ENCODE results near the gene ADA.
"Not testable (repeated sequence)": the region's sequence is repeated elsewhere in the genome, so short reads cannot be mapped to it uniquely, and the experiment has no call there.

The ADA gene

DNA sequence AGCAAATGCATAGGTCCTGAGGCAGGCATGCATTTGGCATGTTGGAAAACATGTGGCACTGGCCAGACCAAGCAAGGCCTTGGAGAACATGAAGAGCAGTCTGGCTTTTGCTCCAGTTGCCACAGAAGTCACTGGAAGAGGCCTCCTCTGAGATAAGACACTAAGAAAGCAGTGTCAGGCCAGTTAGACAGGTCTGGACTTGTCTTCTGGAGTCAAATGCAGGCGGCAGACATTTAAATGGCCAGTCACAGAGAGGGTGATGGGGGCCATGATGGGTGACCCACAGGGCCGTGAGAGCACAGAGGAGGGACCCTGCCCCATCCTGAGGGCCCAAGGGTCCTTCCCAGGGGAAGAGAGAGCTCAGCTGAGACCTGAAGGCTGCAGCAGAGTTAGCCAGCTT is 26.7 kb upstream of the ADA start:
- Histone ChIP-seq H3K79me2 (ENCODE audit: insufficient read depth, low read length) (peaks cover 16% of the 10 kb centered on the region), H3K27me3 (ENCODE audit: insufficient read depth, low read length, poor library complexity) (no peaks in the 10 kb centered on the region), H3K4me1 (ENCODE audit: insufficient read depth, low read length) (peaks cover 12% of the 10 kb centered on the region), H3K4me3 (ENCODE audit: low read depth in 1 of 2, low read length in 2 of 2) (no peak overlapping the region), H4K20me1 (ENCODE audit: insufficient read depth, low read length) (no peaks in the 10 kb centered on the region), H3K9ac (ENCODE audit: low read depth, low read length) (no peak overlapping the region), H3K36me3 (ENCODE audit: insufficient read depth, low read length) (no peaks in the 10 kb centered on the region), H3K4me2 (ENCODE audit: insufficient read depth, low read length) (no peak overlapping the region), H3K9me3 (ENCODE audit: insufficient read depth, low read length, severe bottlenecking) (no peaks in the 10 kb centered on the region), H2AFZ (ENCODE audit: low read depth, low read length) (no peak overlapping the region), H3K27ac (ENCODE audit: low read length) (no peak overlapping the region)
- TF ChIP-seq, protein P1, sequence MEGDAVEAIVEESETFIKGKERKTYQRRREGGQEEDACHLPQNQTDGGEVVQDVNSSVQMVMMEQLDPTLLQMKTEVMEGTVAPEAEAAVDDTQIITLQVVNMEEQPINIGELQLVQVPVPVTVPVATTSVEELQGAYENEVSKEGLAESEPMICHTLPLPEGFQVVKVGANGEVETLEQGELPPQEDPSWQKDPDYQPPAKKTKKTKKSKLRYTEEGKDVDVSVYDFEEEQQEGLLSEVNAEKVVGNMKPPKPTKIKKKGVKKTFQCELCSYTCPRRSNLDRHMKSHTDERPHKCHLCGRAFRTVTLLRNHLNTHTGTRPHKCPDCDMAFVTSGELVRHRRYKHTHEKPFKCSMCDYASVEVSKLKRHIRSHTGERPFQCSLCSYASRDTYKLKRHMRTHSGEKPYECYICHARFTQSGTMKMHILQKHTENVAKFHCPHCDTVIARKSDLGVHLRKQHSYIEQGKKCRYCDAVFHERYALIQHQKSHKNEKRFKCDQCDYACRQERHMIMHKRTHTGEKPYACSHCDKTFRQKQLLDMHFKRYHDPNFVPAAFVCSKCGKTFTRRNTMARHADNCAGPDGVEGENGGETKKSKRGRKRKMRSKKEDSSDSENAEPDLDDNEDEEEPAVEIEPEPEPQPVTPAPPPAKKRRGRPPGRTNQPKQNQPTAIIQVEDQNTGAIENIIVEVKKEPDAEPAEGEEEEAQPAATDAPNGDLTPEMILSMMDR (IDR thresholded peaks at IDR 0.05; ENCODE audit: borderline replicate concordance, extremely low read depth, low read length, poor library complexity, severe bottlenecking) = no peak
- no peak for TF ChIP-seq EZH2 (IDR thresholded peaks at IDR 0.05; ENCODE audit: borderline replicate concordance, low read depth, low read length, severe bottlenecking)
- DNase-seq = no peak
- 0 out of 3 replicates have a peak, but pooled peaks have one; percentile 24 for ATAC-seq (ENCODE audit: insufficient read depth, low read depth)

DNA sequence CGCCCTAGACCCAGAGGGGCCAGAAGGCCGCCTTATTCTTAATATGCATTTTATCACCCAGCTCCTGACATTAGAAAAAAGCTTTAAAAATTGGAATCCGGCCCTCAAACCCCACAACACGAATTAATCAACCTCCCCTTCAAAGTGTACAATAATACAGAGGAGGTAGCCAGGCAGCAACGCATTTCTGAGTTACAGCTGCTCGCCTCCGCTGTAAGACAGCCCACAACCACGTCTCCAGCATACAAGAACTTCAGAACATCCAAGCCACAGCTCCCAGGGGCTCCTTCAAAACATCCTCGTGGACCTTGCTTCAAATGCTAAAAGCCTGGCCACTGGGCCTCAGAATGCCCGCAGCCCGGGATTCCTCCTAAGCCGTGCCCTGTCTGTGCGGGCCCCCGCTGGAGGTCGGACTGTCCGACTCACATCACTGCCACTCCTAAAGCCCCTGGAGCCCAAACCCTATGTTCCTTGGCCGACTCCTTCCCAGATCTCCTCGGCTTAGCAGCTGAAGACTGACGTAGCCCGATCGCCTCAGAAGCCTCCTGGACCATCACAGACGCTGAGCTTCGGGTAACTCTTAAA is 20.9 kb upstream of the ADA start:
- DNase-seq (peak; percentile 74), ATAC-seq (ENCODE audit: insufficient read depth, low read depth) (peak; percentile 60)
- Histone ChIP-seq H3K4me2 (ENCODE audit: insufficient read depth, low read length) (peak overlapping the region; percentile 57), H3K27ac (ENCODE audit: low read length) (peak overlapping the region; percentile 93), H3K36me3 (ENCODE audit: insufficient read depth, low read length) (peaks cover 12% of the 10 kb centered on the region), H3K4me1 (ENCODE audit: insufficient read depth, low read length) (peaks cover 54% of the 10 kb centered on the region), H2AFZ (ENCODE audit: low read depth, low read length) (peak overlapping the region; percentile 22; the same call in 1 of the 2 replicates), H3K4me3 (ENCODE audit: low read depth in 1 of 2, low read length in 2 of 2) (peak overlapping the region in 1 of 2 experiments; percentile 77; a peak in 2 of 4 replicates), H3K9ac (ENCODE audit: low read depth, low read length) (peak overlapping the region; percentile 67), H3K79me2 (ENCODE audit: insufficient read depth, low read length) (peaks cover 63% of the 10 kb centered on the region)
- H3K27me3 ChIP-seq (ENCODE audit: insufficient read depth, low read length, poor library complexity); H3K9me3 ChIP-seq (ENCODE audit: insufficient read depth, low read length, severe bottlenecking); H4K20me1 ChIP-seq (ENCODE audit: insufficient read depth, low read length): not testable (repeated sequence)

DNA sequence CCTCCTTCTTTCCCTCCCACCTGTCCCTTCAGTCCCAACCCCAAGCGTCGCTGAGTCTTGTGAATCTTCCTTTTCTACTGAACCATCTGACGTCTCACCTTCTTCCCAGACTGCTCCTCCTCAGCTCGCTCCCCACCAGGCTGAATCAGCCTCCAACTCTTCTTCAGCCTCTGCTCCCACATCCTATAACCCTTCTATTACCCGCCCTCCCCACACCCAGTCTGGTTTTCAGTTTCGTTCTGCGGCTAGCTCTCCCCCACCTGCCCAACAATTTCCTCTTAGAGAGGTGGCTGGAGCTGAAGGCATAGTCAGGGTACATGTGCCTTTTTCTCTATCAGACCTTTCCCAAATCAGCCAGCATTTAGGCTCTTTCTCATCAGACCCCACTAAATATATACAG is 20.0 kb upstream of the ADA start:
- peaks cover 60% of the 10 kb centered on the region for H3K4me1 ChIP-seq (ENCODE audit: insufficient read depth, low read length)
- peaks cover 16% of the 10 kb centered on the region for H3K36me3 ChIP-seq (ENCODE audit: insufficient read depth, low read length)
- H3K4me3 ChIP-seq (ENCODE audit: low read depth in 1 of 2, low read length in 2 of 2) = peak overlapping the region; percentile 44 to 77
- H3K27ac ChIP-seq (ENCODE audit: low read length) = peak overlapping the region; percentile 93
- DNase-seq (peak; percentile 93), ATAC-seq (ENCODE audit: insufficient read depth, low read depth) (peak; percentile 93)
- not testable (repeated sequence) for H2AFZ ChIP-seq (ENCODE audit: low read depth, low read length); H3K9me3 ChIP-seq (ENCODE audit: insufficient read depth, low read length, severe bottlenecking); H4K20me1 ChIP-seq (ENCODE audit: insufficient read depth, low read length); H3K27me3 ChIP-seq (ENCODE audit: insufficient read depth, low read length, poor library complexity)
- peak overlapping the region; percentile 67 for H3K9ac ChIP-seq (ENCODE audit: low read depth, low read length)
- peaks cover 70% of the 10 kb centered on the region for H3K79me2 ChIP-seq (ENCODE audit: insufficient read depth, low read length)
- peak overlapping the region; percentile 57 for H3K4me2 ChIP-seq (ENCODE audit: insufficient read depth, low read length)

DNA sequence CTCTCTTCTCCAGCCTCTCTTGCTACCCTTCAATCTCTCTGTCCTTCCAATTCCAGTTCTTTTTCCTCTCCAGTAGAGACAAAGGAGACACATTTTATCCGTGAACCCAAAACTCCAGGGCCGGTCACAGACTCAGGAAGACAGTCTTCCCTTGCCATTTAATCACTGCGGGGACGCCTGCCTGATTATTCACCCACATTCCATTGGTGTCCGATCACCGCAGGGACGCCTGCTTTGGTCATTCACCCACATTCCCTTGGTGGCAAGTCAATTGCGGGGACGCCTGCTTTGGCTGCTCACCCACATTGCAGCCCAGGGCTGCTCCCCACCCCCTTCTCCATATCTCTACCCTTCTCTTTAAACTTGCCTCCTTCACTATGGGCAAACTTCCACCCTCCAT is 19.4 kb upstream of the ADA start:
- not testable (repeated sequence) for H3K27me3 ChIP-seq (ENCODE audit: insufficient read depth, low read length, poor library complexity); H4K20me1 ChIP-seq (ENCODE audit: insufficient read depth, low read length); H3K9me3 ChIP-seq (ENCODE audit: insufficient read depth, low read length, severe bottlenecking); ATAC-seq (ENCODE audit: insufficient read depth, low read depth)
- peak overlapping the region; percentile 56 for H2AFZ ChIP-seq (ENCODE audit: low read depth, low read length)
- H3K27ac ChIP-seq (ENCODE audit: low read length) = peak overlapping the region; percentile 93
- peak overlapping the region; percentile 67 for H3K9ac ChIP-seq (ENCODE audit: low read depth, low read length)
- H3K36me3 ChIP-seq (ENCODE audit: insufficient read depth, low read length) = peaks cover 23% of the 10 kb centered on the region
- peak; percentile 39 for DNase-seq
- H3K4me1 ChIP-seq (ENCODE audit: insufficient read depth, low read length) = peaks cover 67% of the 10 kb centered on the region
- peaks cover 77% of the 10 kb centered on the region for H3K79me2 ChIP-seq (ENCODE audit: insufficient read depth, low read length)
- H3K4me3 ChIP-seq (ENCODE audit: low read depth in 1 of 2, low read length in 2 of 2) = peak overlapping the region; percentile 44 to 77
- H3K4me2 ChIP-seq (ENCODE audit: insufficient read depth, low read length) = peak overlapping the region; percentile 57

DNA sequence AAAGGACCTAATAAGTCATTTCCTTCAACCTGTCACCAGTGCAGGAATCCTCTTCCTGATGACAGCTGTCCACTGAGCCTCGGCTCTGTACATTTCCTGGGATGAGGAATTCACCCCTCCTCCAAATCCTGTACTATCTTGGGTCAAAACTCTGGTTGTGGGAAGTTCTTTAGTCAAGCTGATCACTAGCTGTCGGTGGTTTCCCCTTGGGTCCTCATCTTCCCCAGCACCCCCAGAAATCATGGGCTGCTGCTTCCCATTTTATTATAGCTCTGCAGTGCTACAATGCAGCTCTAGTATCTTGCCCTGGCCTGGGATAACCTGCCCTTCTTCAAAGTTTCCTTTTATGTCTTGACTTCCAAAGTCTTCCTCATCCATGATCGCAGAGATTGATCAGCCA is 14.6 kb upstream of the ADA start:
- peak overlapping the region; percentile 42 for H3K27ac ChIP-seq (ENCODE audit: low read length)
- H3K4me3 ChIP-seq (ENCODE audit: low read depth in 1 of 2, low read length in 2 of 2) = peak overlapping the region in 1 of 2 experiments; percentile 23; a peak in 1 of 4 replicates
- H3K27me3 ChIP-seq (ENCODE audit: insufficient read depth, low read length, poor library complexity) = no peaks in the 10 kb centered on the region
- peaks cover 64% of the 10 kb centered on the region for H3K36me3 ChIP-seq (ENCODE audit: insufficient read depth, low read length)
- no peaks in the 10 kb centered on the region for H3K9me3 ChIP-seq (ENCODE audit: insufficient read depth, low read length, severe bottlenecking)
- H4K20me1 ChIP-seq (ENCODE audit: insufficient read depth, low read length) = peaks cover 20% of the 10 kb centered on the region
- no peak for DNase-seq
- H3K79me2 ChIP-seq (ENCODE audit: insufficient read depth, low read length) = peaks cover 94% of the 10 kb centered on the region
- no peak overlapping the region for H3K9ac ChIP-seq (ENCODE audit: low read depth, low read length)
- peak overlapping the region; percentile 29; the same call in 1 of the 2 replicates for H3K4me2 ChIP-seq (ENCODE audit: insufficient read depth, low read length)
- no peak for ATAC-seq (ENCODE audit: insufficient read depth, low read depth)
- peaks cover 59% of the 10 kb centered on the region for H3K4me1 ChIP-seq (ENCODE audit: insufficient read depth, low read length)
- TF ChIP-seq, protein P1 (IDR thresholded peaks at IDR 0.05; ENCODE audit: borderline replicate concordance, extremely low read depth, low read length, poor library complexity, severe bottlenecking) = no peak
- TF ChIP-seq EZH2 (IDR thresholded peaks at IDR 0.05; ENCODE audit: borderline replicate concordance, low read depth, low read length, severe bottlenecking) = no peak
- no peak overlapping the region for H2AFZ ChIP-seq (ENCODE audit: low read depth, low read length)
